ENCODE data around the gene DNAJB1. TPM values are rescaled to one million over a fixed set of nuclear protein-coding genes. Genes with fewer than 3 reads are reported as not detected.
"Not testable (repeated sequence)": the region's sequence is repeated elsewhere in the genome, so short reads cannot be mapped to it uniquely, and the experiment has no call there.

DNAJB1 gene
- total RNA-seq, 1 donor from 2014 or later, result 53.9 TPM

GRCh38 chr19:14565298-14565679 lies 47.1 kb upstream of the DNAJB1 start:
- H3K27me3 Mint-ChIP-seq (ENCODE audit: unreplicated experiment), result peaks cover 6% of the 10 kb centered on the region
- H3K4me3 Mint-ChIP-seq (ENCODE audit: unreplicated experiment), result no peak overlapping the region
- TF ChIP-seq CTCF (IDR thresholded peaks at IDR 0.05; ENCODE audit: partially characterized antibody, unreplicated experiment), result no peak
- peaks cover 11% of the 10 kb centered on the region for H3K4me1 Mint-ChIP-seq (ENCODE audit: low read depth, unreplicated experiment)
- H3K9me3 Mint-ChIP-seq (ENCODE audit: unreplicated experiment), result peaks cover 2% of the 10 kb centered on the region
- no peaks in the 10 kb centered on the region for H3K36me3 Mint-ChIP-seq (ENCODE audit: unreplicated experiment)
- no peak for DNase-seq
- H3K27ac Mint-ChIP-seq (ENCODE audit: unreplicated experiment), result no peak overlapping the region

GRCh38 chr19:14564652-14565297 lies 46.6 kb upstream of the DNAJB1 start:
- not testable (repeated sequence) for H3K36me3 Mint-ChIP-seq (ENCODE audit: unreplicated experiment); H3K9me3 Mint-ChIP-seq (ENCODE audit: unreplicated experiment); H3K4me3 Mint-ChIP-seq (ENCODE audit: unreplicated experiment); H3K27me3 Mint-ChIP-seq (ENCODE audit: unreplicated experiment); DNase-seq; H3K27ac Mint-ChIP-seq (ENCODE audit: unreplicated experiment)
- H3K4me1 Mint-ChIP-seq (ENCODE audit: low read depth, unreplicated experiment), result peaks cover 11% of the 10 kb centered on the region

- no peak for TF ChIP-seq CTCF (IDR thresholded peaks at IDR 0.05; ENCODE audit: partially characterized antibody, unreplicated experiment)
- Mint-ChIP-seq H3K9me3 (ENCODE audit: unreplicated experiment) (peaks cover 2% of the 10 kb centered on the region), H3K4me1 (ENCODE audit: low read depth, unreplicated experiment) (peaks cover 13% of the 10 kb centered on the region), H3K27me3 (ENCODE audit: unreplicated experiment) (peaks cover 4% of the 10 kb centered on the region), H3K4me3 (ENCODE audit: unreplicated experiment) (no peak overlapping the region), H3K36me3 (ENCODE audit: unreplicated experiment) (no peaks in the 10 kb centered on the region), H3K27ac (ENCODE audit: unreplicated experiment) (no peak overlapping the region)
- peak; percentile 52 for DNase-seq
Observed at GRCh38 chr19:14563989-14564651, 45.9 kb upstream of the DNAJB1 start.

GRCh38 chr19:14563590-14563926 lies 45.4 kb upstream of the DNAJB1 start:
- no peak overlapping the region for H3K4me3 Mint-ChIP-seq (ENCODE audit: unreplicated experiment)
- H3K4me1 Mint-ChIP-seq (ENCODE audit: low read depth, unreplicated experiment), result peaks cover 14% of the 10 kb centered on the region
- H3K9me3 Mint-ChIP-seq (ENCODE audit: unreplicated experiment), result peaks cover 2% of the 10 kb centered on the region
- no peak overlapping the region for H3K27ac Mint-ChIP-seq (ENCODE audit: unreplicated experiment)
- DNase-seq, result no peak
- H3K27me3 Mint-ChIP-seq (ENCODE audit: unreplicated experiment), result peaks cover 3% of the 10 kb centered on the region
- TF ChIP-seq CTCF (IDR thresholded peaks at IDR 0.05; ENCODE audit: partially characterized antibody, unreplicated experiment), result no peak
- H3K36me3 Mint-ChIP-seq (ENCODE audit: unreplicated experiment), result no peaks in the 10 kb centered on the region

GRCh38 chr19:14562660-14563589 lies 44.7 kb upstream of the DNAJB1 start:
- Mint-ChIP-seq H3K36me3 (ENCODE audit: unreplicated experiment) (no peaks in the 10 kb centered on the region), H3K27me3 (ENCODE audit: unreplicated experiment) (peaks cover 3% of the 10 kb centered on the region), H3K9me3 (ENCODE audit: unreplicated experiment) (peaks cover 2% of the 10 kb centered on the region), H3K27ac (ENCODE audit: unreplicated experiment) (no peak overlapping the region), H3K4me1 (ENCODE audit: low read depth, unreplicated experiment) (peaks cover 14% of the 10 kb centered on the region), H3K4me3 (ENCODE audit: unreplicated experiment) (no peak overlapping the region)
- no peak for DNase-seq
- TF ChIP-seq CTCF (IDR thresholded peaks at IDR 0.05; ENCODE audit: partially characterized antibody, unreplicated experiment), result no peak
